Liver (tissue), 9 donors: ENCODE measurements around the gene APOBEC2. TPM values are rescaled to one million over a fixed set of nuclear protein-coding genes. Genes with fewer than 3 reads are reported as not detected.

Source experiments
- DNase-seq: peaks from one replicate; pipeline ENCODE4 v3.0.0-alpha.2; 2017; ENCODE audit warnings: low spot score
- H3K27ac ChIP-seq, 2 donors: one replicate each; pipeline ENCODE4 v1.7.0; 2013; ENCODE audit warnings: inconsistent platforms in 2 of 2, low read length in 2 of 2, control low read depth in 1 of 2, low read depth in 1 of 2, mild to moderate bottlenecking in 1 of 2
- H3K27me3 ChIP-seq, 4 donors: one replicate each; pipeline versions ENCODE4 v1.6.1 to v1.7.0; 2013; ENCODE audit warnings: low read length in 3 of 4, inconsistent platforms in 1 of 4, mild to moderate bottlenecking in 1 of 4, moderate library complexity in 1 of 4; ENCODE audit not compliant: control insufficient read depth in 4 of 4, insufficient read depth in 4 of 4
- H3K36me3 ChIP-seq, 4 donors: one replicate each; pipeline versions ENCODE4 v1.6.1 to v1.7.0; 2013; ENCODE audit warnings: low read length in 3 of 4, mild to moderate bottlenecking in 3 of 4, low read depth in 1 of 4, moderate library complexity in 1 of 4; ENCODE audit not compliant: control insufficient read depth in 4 of 4, insufficient read depth in 3 of 4
- H3K4me1 ChIP-seq, 4 donors: one replicate each; pipeline versions ENCODE4 v1.6.1 to v1.7.0; 2013; ENCODE audit warnings: low read length in 3 of 4, mild to moderate bottlenecking in 3 of 4, moderate library complexity in 1 of 4; ENCODE audit not compliant: control insufficient read depth in 4 of 4, insufficient read depth in 4 of 4
- H3K4me3 ChIP-seq, 3 donors: one replicate each; pipeline versions ENCODE4 v1.6.1 to v1.7.0; 2013; ENCODE audit warnings: low read length in 3 of 3, control low read depth in 1 of 3, low read depth in 1 of 3, mild to moderate bottlenecking in 1 of 3
- H3K9ac ChIP-seq, 2 donors: one replicate each; pipeline ENCODE4 v1.7.0; 2013; ENCODE audit warnings: low read length in 2 of 2, mild to moderate bottlenecking in 2 of 2, moderate library complexity in 2 of 2, control low read depth in 1 of 2, low read depth in 1 of 2
- H3K9me3 ChIP-seq, 4 donors: one replicate each; pipeline versions ENCODE4 v1.6.1 to v1.7.0; 2013; ENCODE audit warnings: low read length in 3 of 4; ENCODE audit not compliant: control insufficient read depth in 4 of 4
- ATF3 ChIP-seq: IDR thresholded peaks from 2 replicates; pipeline ENCODE4 v1.6.1; 2016; ENCODE audit warnings: antibody characterized with exemption
- EGR1 ChIP-seq, 2 donors: IDR thresholded peaks; 2 replicates each; pipeline ENCODE4 v1.6.1; 2016 to 2018; ENCODE audit warnings: antibody characterized with exemption in 2 of 2, low read depth in 2 of 2
- FOXA1 ChIP-seq: IDR thresholded peaks from 2 replicates; pipeline ENCODE4 v1.6.1; 2016; ENCODE audit warnings: antibody characterized with exemption
- FOXA2 ChIP-seq: IDR thresholded peaks from 2 replicates; pipeline ENCODE4 v1.6.1; 2016; ENCODE audit warnings: antibody characterized with exemption
- HNF4G ChIP-seq: IDR thresholded peaks from 2 replicates; pipeline ENCODE4 v1.6.1; 2016; ENCODE audit warnings: antibody characterized with exemption
- JUND ChIP-seq, 2 donors: IDR thresholded peaks; 2 replicates each; pipeline ENCODE4 v1.6.1; 2016; ENCODE audit warnings: antibody characterized with exemption in 2 of 2
- REST ChIP-seq: IDR thresholded peaks from 2 replicates; pipeline ENCODE4 v1.6.1; 2016; ENCODE audit warnings: antibody characterized with exemption, mild to moderate bottlenecking
- SP1 ChIP-seq: IDR thresholded peaks from 2 replicates; pipeline ENCODE4 v1.6.1; 2018; ENCODE audit warnings: antibody characterized with exemption, mild to moderate bottlenecking
- TAF1 ChIP-seq: conservative IDR thresholded peaks from 2 replicates; pipeline ENCODE4 v1.6.1; 2016; ENCODE audit warnings: antibody characterized with exemption, mild to moderate bottlenecking
- YY1 ChIP-seq: IDR thresholded peaks from 2 replicates; pipeline ENCODE4 v1.6.1; 2016; ENCODE audit warnings: antibody characterized with exemption, mild to moderate bottlenecking
- WGBS: extraction: QIAGEN DNeasy Blood & Tissue Kit; methylation state at CpG from one replicate; pipeline ENCODE4 v1.1.7; 2013; 5-methylcytosine and 5-hydroxymethylcytosine counted together
- polyA plus RNA-seq, 2 donors: library from polyadenylated mRNA; stranded (reverse) in 1 of 2; unstranded in 1 of 2; fragments of 200-250 nt in 1 of 2; fragments of >200 nt in 1 of 2; fragmentation: Nextera tagmentation in 1 of 2; extraction: Ambion mirVana in 1 of 2; gene quantifications; one replicate each; pipeline versions ENCODE4 v1.2.1 to v1.2.3, GENCODE V29; 2013 to 2015
- total RNA-seq, 2 donors: library from RNA; depleted of rRNA; stranded (reverse); fragments of >200 nt; gene quantifications; one replicate each; pipeline ENCODE4 v1.2.3, GENCODE V29; 2014
- TF ChIP-seq, protein P1 (sequence below): IDR thresholded peaks from 2 replicates; pipeline ENCODE4 v1.6.1; 2016; ENCODE audit warnings: antibody characterized with exemption
- TF ChIP-seq, protein P2 (sequence below): IDR thresholded peaks from 2 replicates; pipeline ENCODE4 v1.6.1; 2016; ENCODE audit warnings: antibody characterized with exemption
- donor health status: healthy.
- donor health status: healthy.
- donor health status: healthy.
- donor health status: healthy.
- donor health status: healthy.

APOBEC2 gene
- total and polyA plus RNA-seq, 4 donors: 1.6 to 2.3 TPM; not detected in 2

DNA sequence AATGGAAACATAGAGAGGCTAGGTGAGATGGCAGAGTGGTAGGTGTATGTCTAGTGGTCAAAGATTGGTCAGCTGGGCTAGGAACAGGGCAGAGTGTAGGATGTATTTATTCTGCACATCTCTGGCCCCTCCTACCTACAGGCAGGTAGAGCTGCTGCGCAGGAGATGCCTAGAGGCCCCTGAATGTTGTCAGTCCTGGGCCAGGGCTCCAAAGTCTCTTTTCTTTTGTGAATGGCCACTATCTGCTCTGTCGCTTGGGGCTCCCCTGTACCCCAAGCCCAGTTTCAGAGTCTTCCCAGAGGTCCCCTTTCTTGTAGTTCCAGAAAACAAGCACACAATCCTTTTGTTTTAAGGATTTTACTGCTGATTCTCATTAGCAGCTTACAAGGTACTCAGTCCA lies 5.7 kb upstream of the APOBEC2 start:
- Histone ChIP-seq H3K9ac (no peak overlapping the region), H3K4me3 (no peak overlapping the region), H3K4me1 (peaks cover 6 to 30% (median 21%) of the 10 kb centered on the region in 4 donors), H3K9me3 (no peaks in the 10 kb centered on the region), H3K27me3 (no peaks in the 10 kb centered on the region), H3K36me3 (no peaks in the 10 kb centered on the region), H3K27ac (no peak overlapping the region)
- no peak for TF ChIP-seq EGR1 (IDR thresholded peaks at IDR 0.05; ENCODE audit: low read depth in 2 of 2)
- WGBS: 97% methylated on average over 2 of the region's 2 CpGs
- no peak for DNase-seq

- Histone ChIP-seq H3K27ac (no peak overlapping the region), H3K4me3 (no peak overlapping the region), H3K27me3 (no peaks in the 10 kb centered on the region), H3K36me3 (no peaks in the 10 kb centered on the region), H3K9ac (no peak overlapping the region), H3K4me1 (peaks cover 6 to 30% (median 21%) of the 10 kb centered on the region in 4 donors), H3K9me3 (no peaks in the 10 kb centered on the region)
- WGBS: 87% methylated on average over 9 of the region's 9 CpGs
- no peak for DNase-seq
- TF ChIP-seq FOXA1 (no peak), REST (no peak), ATF3 (no peak), EGR1 (IDR thresholded peaks at IDR 0.05; ENCODE audit: low read depth in 2 of 2) (no peak), JUND (IDR thresholded peaks at IDR 0.05) (no peak), YY1 (no peak), FOXA2 (no peak), TAF1 (no peak), HNF4G (no peak), SP1 (no peak)
- TF ChIP-seq, protein P1, sequence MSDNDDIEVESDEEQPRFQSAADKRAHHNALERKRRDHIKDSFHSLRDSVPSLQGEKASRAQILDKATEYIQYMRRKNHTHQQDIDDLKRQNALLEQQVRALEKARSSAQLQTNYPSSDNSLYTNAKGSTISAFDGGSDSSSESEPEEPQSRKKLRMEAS: no peak
- TF ChIP-seq, protein P2, sequence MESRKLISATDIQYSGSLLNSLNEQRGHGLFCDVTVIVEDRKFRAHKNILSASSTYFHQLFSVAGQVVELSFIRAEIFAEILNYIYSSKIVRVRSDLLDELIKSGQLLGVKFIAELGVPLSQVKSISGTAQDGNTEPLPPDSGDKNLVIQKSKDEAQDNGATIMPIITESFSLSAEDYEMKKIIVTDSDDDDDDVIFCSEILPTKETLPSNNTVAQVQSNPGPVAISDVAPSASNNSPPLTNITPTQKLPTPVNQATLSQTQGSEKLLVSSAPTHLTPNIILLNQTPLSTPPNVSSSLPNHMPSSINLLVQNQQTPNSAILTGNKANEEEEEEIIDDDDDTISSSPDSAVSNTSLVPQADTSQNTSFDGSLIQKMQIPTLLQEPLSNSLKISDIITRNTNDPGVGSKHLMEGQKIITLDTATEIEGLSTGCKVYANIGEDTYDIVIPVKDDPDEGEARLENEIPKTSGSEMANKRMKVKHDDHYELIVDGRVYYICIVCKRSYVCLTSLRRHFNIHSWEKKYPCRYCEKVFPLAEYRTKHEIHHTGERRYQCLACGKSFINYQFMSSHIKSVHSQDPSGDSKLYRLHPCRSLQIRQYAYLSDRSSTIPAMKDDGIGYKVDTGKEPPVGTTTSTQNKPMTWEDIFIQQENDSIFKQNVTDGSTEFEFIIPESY: no peak
Measured at GRCh38 chr6:41047745-41048732, 5.0 kb upstream of the APOBEC2 start.
